ENCODE measurements around the gene ATG16L1. TPM values are rescaled to one million over a fixed set of nuclear protein-coding genes. Genes with fewer than 3 reads are reported as not detected.

ATG16L1 gene
- polyA plus RNA-seq, 1 donor from 2014 or later = 67.6 TPM

GRCh38 chr2:233217892-233218377 lies 33.5 kb upstream of the ATG16L1 start:
- no peak overlapping the region for H3K9ac ChIP-seq (ENCODE audit: low read length)
- no peak for TF ChIP-seq POLR2AphosphoS5 (IDR thresholded peaks at IDR 0.05)
- no peak for TF ChIP-seq CTCF (IDR thresholded peaks at IDR 0.05; ENCODE audit: poor library complexity, severe bottlenecking)
- TF ChIP-seq EP300 (conservative IDR thresholded peaks at IDR 0.05; ENCODE audit: poor library complexity, severe bottlenecking) = no peak
- no peak for TF ChIP-seq SMC3 (conservative IDR thresholded peaks at IDR 0.05; ENCODE audit: poor library complexity)
- TF ChIP-seq EZH2 (IDR thresholded peaks at IDR 0.05; ENCODE audit: borderline replicate concordance, insufficient read depth, low read length, poor library complexity, severe bottlenecking) = no peak
- no peak for TF ChIP-seq REST (IDR thresholded peaks at IDR 0.05; ENCODE audit: borderline replicate concordance)
- no peak for TF ChIP-seq MXI1 (conservative IDR thresholded peaks at IDR 0.05; ENCODE audit: poor library complexity, severe bottlenecking)
- no peak for TF ChIP-seq TAF1 (IDR thresholded peaks at IDR 0.05; ENCODE audit: low read depth)
- no peak for TF ChIP-seq RAD21 (conservative IDR thresholded peaks at IDR 0.05)
- H3K36me3 ChIP-seq (ENCODE audit: insufficient read depth, low read length) = no peaks in the 10 kb centered on the region
- no peaks in the 10 kb centered on the region for H3K27me3 ChIP-seq (ENCODE audit: insufficient read depth, low read depth, low read length)
- H3F3A ChIP-seq (ENCODE audit: insufficient read depth, low read length, poor library complexity, severe bottlenecking) = no peaks in the 10 kb centered on the region
- no peak overlapping the region for H3K27ac ChIP-seq (ENCODE audit: low read length)
- no peaks in the 10 kb centered on the region for H3K9me2 ChIP-seq (ENCODE audit: insufficient read depth, low read length)
- H4K20me1 ChIP-seq (ENCODE audit: insufficient read depth) = no peaks in the 10 kb centered on the region
- no peaks in the 10 kb centered on the region for H3K79me2 ChIP-seq (replicated peaks; ENCODE audit: insufficient read depth, low read length)
- no peak overlapping the region for H2AFZ ChIP-seq (ENCODE audit: low read depth, low read length)
- H3K9me3 ChIP-seq (ENCODE audit: low read length) = no peaks in the 10 kb centered on the region
- H3K4me3 ChIP-seq (ENCODE audit: low read length) = no peak overlapping the region
- H3K4me2 ChIP-seq (ENCODE audit: low read length) = no peak overlapping the region

- Histone ChIP-seq H2AFZ (ENCODE audit: low read depth, low read length) (no peak overlapping the region), H3K4me2 (ENCODE audit: low read length) (no peak overlapping the region), H3K4me3 (ENCODE audit: low read length) (no peak overlapping the region), H3K9me2 (ENCODE audit: insufficient read depth, low read length) (no peaks in the 10 kb centered on the region), H3K79me2 (replicated peaks; ENCODE audit: insufficient read depth, low read length) (no peaks in the 10 kb centered on the region), H3K27ac (ENCODE audit: low read length) (no peak overlapping the region), H3K36me3 (ENCODE audit: insufficient read depth, low read length) (no peaks in the 10 kb centered on the region), H3F3A (ENCODE audit: insufficient read depth, low read length, poor library complexity, severe bottlenecking) (no peaks in the 10 kb centered on the region), H3K9me3 (ENCODE audit: low read length) (no peaks in the 10 kb centered on the region), H3K9ac (ENCODE audit: low read length) (no peak overlapping the region), H4K20me1 (ENCODE audit: insufficient read depth) (no peaks in the 10 kb centered on the region), H3K27me3 (ENCODE audit: insufficient read depth, low read depth, low read length) (no peaks in the 10 kb centered on the region)
- TF ChIP-seq POLR2AphosphoS5 (IDR thresholded peaks at IDR 0.05) = no peak
- TF ChIP-seq CTCF (IDR thresholded peaks at IDR 0.05; ENCODE audit: poor library complexity, severe bottlenecking) = no peak
- TF ChIP-seq MXI1 (conservative IDR thresholded peaks at IDR 0.05; ENCODE audit: poor library complexity, severe bottlenecking) = no peak
- TF ChIP-seq TAF1 (IDR thresholded peaks at IDR 0.05; ENCODE audit: low read depth) = no peak
- no peak for TF ChIP-seq SMC3 (conservative IDR thresholded peaks at IDR 0.05; ENCODE audit: poor library complexity)
- no peak for TF ChIP-seq EP300 (conservative IDR thresholded peaks at IDR 0.05; ENCODE audit: poor library complexity, severe bottlenecking)
- TF ChIP-seq RAD21 (conservative IDR thresholded peaks at IDR 0.05) = no peak
- TF ChIP-seq REST (IDR thresholded peaks at IDR 0.05; ENCODE audit: borderline replicate concordance) = no peak
- TF ChIP-seq EZH2 (IDR thresholded peaks at IDR 0.05; ENCODE audit: borderline replicate concordance, insufficient read depth, low read length, poor library complexity, severe bottlenecking) = no peak
Measured at GRCh38 chr2:233218836-233219235, 32.6 kb upstream of the ATG16L1 start.
